ENCODE data around the gene APCS.

APCS gene

GRCh38 chr1:159587461-159587951 lies at the start of gene APCS:
APCS (plus strand) TSS chr1:159587826; CDS start chr1:159587922, 96 bp downstream.
- no peak for DNase-seq

DNA sequence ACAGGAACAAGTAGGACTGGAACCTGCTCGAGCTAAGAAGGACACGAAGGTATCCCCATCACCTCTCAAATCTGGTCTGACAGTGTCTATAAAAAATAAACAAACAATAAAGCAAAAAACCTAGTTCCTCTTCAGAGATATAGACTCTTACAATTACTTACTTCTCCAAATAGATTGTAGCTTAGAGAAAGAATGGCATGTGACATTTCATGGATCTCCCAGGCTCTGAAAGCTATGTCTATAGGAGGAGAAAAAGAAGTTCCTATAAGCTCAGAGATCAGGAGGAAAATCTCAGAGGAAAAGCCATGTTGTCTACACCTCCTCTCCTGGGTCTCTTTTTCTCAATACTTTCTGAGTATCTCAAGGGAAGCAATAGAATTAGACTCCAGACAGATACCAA lies 39.5 kb upstream of the APCS start:
- no peak for DNase-seq

DNA sequence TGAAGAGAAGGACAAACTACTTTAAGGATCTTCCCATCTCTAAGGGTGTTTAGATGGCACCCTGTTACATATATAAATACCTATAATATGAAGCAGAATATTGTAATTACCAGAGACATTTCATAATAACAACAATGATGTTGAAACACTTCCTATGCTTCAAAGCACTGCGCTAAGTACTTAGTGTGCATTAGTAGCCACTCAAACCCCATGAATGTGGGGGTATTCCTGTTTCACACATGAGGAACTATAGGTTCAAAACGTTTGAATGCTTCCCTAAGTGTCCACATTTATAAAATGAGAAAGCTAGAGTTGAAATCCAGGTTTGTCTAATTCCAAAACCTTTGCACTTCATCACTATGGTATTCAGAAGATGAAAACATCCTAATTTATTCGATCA lies 33.4 kb upstream of the APCS start:
- DNase-seq, result no peak

- DNase-seq, result no peak
These were observed 32.9 kb upstream of the APCS start for GRCh38 chr1:159554696-159555095.

GRCh38 chr1:159556931-159557369 lies 30.7 kb upstream of the APCS start:
- DNase-seq, result no peak

DNA sequence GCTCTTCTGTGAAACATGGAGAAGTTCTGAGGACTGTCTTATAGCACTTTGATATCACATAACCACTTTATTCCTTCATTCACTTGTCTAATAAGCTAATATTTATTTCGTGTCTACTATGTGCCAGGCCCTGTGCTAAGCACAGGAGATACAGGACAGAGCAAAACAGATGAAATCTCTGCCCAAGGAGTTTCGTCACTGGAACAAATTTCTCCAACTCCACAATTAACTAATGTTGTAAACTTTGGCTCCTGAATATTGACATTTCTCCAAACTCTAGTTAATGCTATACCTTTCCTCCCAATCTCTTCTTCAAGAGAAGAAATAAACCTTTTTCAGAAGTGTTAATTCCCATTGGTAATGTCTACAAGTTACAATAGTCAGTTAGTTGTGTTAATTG lies 27.0 kb upstream of the APCS start:
- DNase-seq, result no peak

- DNase-seq, result no peak
These were observed 26.1 kb upstream of the APCS start for GRCh38 chr1:159561497-159561896.

- DNase-seq, result no peak
These were observed 24.9 kb upstream of the APCS start for GRCh38 chr1:159562680-159563079.

DNA sequence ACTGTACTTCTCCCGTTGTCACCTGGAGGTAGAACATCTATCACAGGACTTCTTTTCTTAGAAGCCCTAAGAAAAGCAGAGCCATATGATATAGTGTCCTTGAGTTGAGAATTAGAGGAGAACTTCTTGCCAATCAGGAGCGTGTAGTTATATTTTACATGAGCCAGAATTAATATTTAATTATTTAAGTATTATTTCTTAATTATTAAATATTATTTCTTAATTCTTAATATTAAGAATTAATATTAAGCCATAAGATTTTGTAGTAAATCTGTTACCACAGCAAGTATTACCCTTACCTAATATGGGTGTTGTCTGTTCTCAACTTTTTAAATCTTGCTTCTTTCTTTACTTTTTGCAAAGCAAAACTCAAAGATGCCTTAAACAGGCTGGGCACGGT lies 10.2 kb upstream of the APCS start:
- no peak for DNase-seq

- no peak for DNase-seq
These were observed 7.3 kb upstream of the APCS start for GRCh38 chr1:159580340-159580739.

DNA sequence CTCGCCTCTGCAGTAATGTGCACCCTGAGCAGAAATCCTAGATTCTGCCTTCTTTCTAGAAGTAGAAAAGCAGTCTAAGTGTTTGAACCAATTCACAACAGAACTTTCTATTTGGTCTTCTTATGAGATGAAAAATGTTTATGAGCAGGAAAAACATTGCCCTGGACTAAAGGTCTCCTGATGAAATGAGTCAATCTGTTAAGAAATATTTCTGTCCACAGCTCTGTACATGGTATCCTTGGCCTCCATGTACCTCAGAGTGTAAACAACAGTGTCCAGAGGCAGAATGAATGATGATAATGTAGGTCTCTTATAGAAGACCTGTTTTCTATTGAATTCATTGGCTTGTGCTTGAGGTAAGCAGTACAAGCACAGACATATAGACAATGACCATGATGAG lies 6.2 kb upstream of the APCS start:
- DNase-seq, result no peak

GRCh38 chr1:159584536-159584935 lies 3.1 kb upstream of the APCS start:
- DNase-seq, result no peak

DNA sequence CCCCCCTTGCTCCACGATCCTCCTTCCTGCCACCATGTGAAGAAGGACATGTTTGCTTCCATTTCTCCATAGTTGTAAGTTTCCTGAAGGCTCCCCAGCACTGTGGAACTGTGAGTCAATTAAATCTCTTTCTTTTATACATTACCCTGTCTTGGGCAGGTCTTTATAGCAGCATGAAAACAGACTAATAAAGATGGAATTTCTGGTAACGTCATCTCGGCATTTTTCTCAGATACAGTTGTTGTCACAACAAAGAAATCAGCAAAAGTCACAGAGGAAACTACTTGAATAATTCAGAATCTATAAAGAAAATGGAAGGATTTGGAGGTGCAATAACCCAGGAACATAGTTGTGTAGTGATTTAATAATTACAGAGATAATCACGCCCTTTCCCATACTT lies 4.4 kb downstream of the APCS start:
- no peak for DNase-seq

- no peak for DNase-seq
These were observed 7.2 kb downstream of the APCS start for GRCh38 chr1:159594625-159595405.

- no peak for DNase-seq
These were observed 10.6 kb downstream of the APCS start for GRCh38 chr1:159598196-159598595.

DNA sequence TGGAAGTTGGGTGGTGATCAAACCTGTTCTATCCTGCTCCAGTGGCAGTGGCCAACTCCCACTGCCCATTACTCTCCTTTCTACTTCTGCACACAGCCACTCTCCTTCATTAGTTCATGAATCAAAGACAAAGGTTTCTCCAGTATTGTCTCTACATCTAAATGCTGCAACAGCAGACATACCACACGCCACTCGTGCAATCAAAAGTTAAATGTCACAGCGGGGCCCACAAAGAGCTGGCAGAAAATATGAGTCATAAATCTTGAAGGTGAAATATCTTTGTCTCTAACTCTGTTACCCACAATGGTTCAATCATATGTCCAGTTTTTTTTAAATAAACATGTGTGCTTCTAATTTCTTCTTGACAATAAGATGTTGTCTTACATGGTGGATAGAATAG lies 13.3 kb downstream of the APCS start:
- no peak for DNase-seq

GRCh38 chr1:159602501-159602999 lies 14.9 kb downstream of the APCS start:
- DNase-seq, result no peak

DNA sequence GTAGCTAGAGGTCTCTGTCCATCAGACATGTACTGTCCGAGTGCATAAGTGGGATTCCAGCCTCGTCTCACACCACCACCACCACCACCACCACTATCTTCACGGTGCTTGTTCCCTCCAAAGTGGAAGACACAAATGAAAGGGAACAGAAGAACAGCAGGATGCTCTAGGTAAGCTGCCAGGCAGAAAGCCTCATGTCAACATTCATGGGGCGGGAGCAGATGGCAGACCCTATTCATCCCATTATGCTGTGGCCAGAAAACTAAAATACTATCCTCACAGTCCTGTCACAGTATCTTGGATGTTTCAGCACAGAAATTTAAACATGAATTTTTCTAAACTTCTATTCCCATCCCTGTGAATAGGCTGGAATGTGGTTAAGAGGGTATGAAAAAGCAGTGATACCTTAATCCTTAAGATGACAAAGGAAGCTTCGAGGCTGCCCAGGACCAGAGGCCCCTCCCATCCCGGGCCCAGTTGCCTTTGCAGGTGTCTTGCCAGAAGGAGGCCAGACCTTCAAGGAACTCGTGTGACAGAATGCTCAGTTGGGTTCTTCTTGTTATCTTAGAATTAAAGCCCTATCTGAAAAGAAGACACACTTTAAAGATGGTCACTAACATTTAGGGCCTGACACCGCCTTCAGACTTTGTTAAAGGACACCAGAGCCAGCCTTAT lies 24.7 kb downstream of the APCS start:
- no peak for DNase-seq

DNA sequence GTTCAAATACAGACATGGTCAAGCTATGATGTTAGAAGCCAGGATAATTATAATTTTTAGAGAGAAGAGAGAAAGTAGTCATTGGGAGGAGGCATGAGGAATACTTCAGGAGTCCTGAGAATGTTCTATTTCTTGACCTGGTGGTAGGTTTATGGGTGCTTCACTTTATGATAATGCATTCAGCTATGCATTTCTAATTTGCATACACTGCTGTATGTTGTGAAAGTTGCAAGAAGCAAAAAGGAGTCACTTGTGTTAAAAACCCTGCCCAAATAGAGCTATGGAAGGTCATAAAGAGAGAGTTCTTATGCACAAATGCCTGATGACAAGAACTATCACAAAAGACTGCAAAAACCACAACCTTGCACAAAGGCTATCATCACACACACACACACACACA lies 45.3 kb downstream of the APCS start:
- DNase-seq, result no peak

Measured in CD4-positive, alpha-beta T cell treated with Interleukin-17A for 4 hours (primary cell).